BLaER1 treated with 17β-estradiol and CSF1 and Interleukin-3, amounts not matched to agents 10 nM and 100 nM (cell line): ENCODE measurements around the gene PLEKHM2.

Experiments
- H3K27ac ChIP-seq, 11 experiments: shearing (Covaris generic); formaldehyde crosslinking; 2 replicates each; pipeline ENCODE4 v1.8.1; 2022
- H3K27me3 ChIP-seq, 11 experiments: shearing (Covaris generic); formaldehyde crosslinking; 2 replicates each; pipeline ENCODE4 v1.8.1; 2022
- H3K36me3 ChIP-seq, 11 experiments: shearing (Covaris generic); formaldehyde crosslinking; 2 replicates each; pipeline ENCODE4 v1.8.1; 2022
- H3K4me1 ChIP-seq, 10 experiments: shearing (Covaris generic); formaldehyde crosslinking; 2 replicates each; pipeline ENCODE4 v1.8.1; 2022
- H3K4me2 ChIP-seq, 11 experiments: shearing (Covaris generic); formaldehyde crosslinking; 2 replicates each; pipeline ENCODE4 v1.8.1; 2022
- H3K4me3 ChIP-seq, 10 experiments: shearing (Covaris generic); formaldehyde crosslinking; 2 replicates each; pipeline ENCODE4 v1.8.1; 2022
- H3K9ac ChIP-seq, 11 experiments: shearing (Covaris generic); formaldehyde crosslinking; 2 replicates each; pipeline ENCODE4 v1.8.1; 2022
- H3K9me3 ChIP-seq, 11 experiments: shearing (Covaris generic); formaldehyde crosslinking; replicated peaks in 1 of 11; 2 replicates each; pipeline ENCODE4 v1.8.1; 2022
- H4K20me1 ChIP-seq, 11 experiments: shearing (Covaris generic); formaldehyde crosslinking; 2 replicates each; pipeline ENCODE4 v1.8.1; 2022
- Cebpa-rat ChIP-seq, 11 experiments: shearing (Covaris generic); IDR thresholded peaks; 2 replicates each; pipeline ENCODE4 v1.8.1; 2022

The PLEKHM2 gene

GRCh38 chr1:15749399-15750291 is 65.5 kb downstream of the PLEKHM2 start:
- no peaks in the 10 kb centered on the region for H3K27me3 ChIP-seq
- peaks cover 0 to 1% (median 0%) of the 10 kb centered on the region in 11 experiments; a peak in 2 of 22 replicates for H4K20me1 ChIP-seq
- no peak overlapping the region for H3K9ac ChIP-seq
- no peaks in the 10 kb centered on the region for H3K36me3 ChIP-seq
- no peaks in the 10 kb centered on the region for H3K9me3 ChIP-seq
- TF ChIP-seq Cebpa-rat (IDR thresholded peaks at IDR 0.05) = no peak
- H3K4me3 ChIP-seq = no peak overlapping the region
- H3K27ac ChIP-seq = no peak overlapping the region
- no peak overlapping the region for H3K4me2 ChIP-seq
- no peaks in the 10 kb centered on the region for H3K4me1 ChIP-seq

GRCh38 chr1:15750924-15751323 is 66.8 kb downstream of the PLEKHM2 start:
- Histone ChIP-seq H3K9me3 (no peaks in the 10 kb centered on the region; a peak in 1 of 22 replicates), H3K9ac (no peak overlapping the region), H3K27me3 (peaks cover 10 to 12% (median 11%) of the 10 kb centered on the region in 11 experiments), H3K27ac (no peak overlapping the region), H4K20me1 (no peaks in the 10 kb centered on the region), H3K36me3 (no peaks in the 10 kb centered on the region), H3K4me3 (no peak overlapping the region), H3K4me2 (no peak overlapping the region), H3K4me1 (no peaks in the 10 kb centered on the region)
- TF ChIP-seq Cebpa-rat (IDR thresholded peaks at IDR 0.05) = no peak

GRCh38 chr1:15751717-15752116 is 67.6 kb downstream of the PLEKHM2 start:
- Histone ChIP-seq H3K4me3 (no peak overlapping the region), H4K20me1 (peaks cover 0 to 7% (median 3%) of the 10 kb centered on the region in 11 experiments; a peak in 7 of 22 replicates), H3K9ac (no peak overlapping the region), H3K4me1 (peaks cover 6 to 7% (median 7%) of the 10 kb centered on the region in 10 experiments; a peak in 17 of 20 replicates), H3K27ac (no peak overlapping the region), H3K4me2 (no peak overlapping the region), H3K9me3 (no peaks in the 10 kb centered on the region; a peak in 1 of 22 replicates), H3K27me3 (peaks cover 18 to 20% (median 18%) of the 10 kb centered on the region in 11 experiments), H3K36me3 (no peaks in the 10 kb centered on the region)
- TF ChIP-seq Cebpa-rat (IDR thresholded peaks at IDR 0.05) = no peak

- H3K4me3 ChIP-seq = no peak overlapping the region
- no peak for TF ChIP-seq Cebpa-rat (IDR thresholded peaks at IDR 0.05)
- H3K4me1 ChIP-seq = peaks cover 6 to 11% (median 9%) of the 10 kb centered on the region in 10 experiments; a peak in 17 of 20 replicates
- no peak overlapping the region for H3K27ac ChIP-seq
- no peak overlapping the region for H3K9ac ChIP-seq
- H4K20me1 ChIP-seq = peaks cover 0 to 22% (median 18%) of the 10 kb centered on the region in 11 experiments; a peak in 15 of 22 replicates
- H3K36me3 ChIP-seq = no peaks in the 10 kb centered on the region
- peaks cover 35 to 40% (median 39%) of the 10 kb centered on the region in 11 experiments for H3K27me3 ChIP-seq
- H3K4me2 ChIP-seq = no peak overlapping the region
- no peaks in the 10 kb centered on the region; a peak in 1 of 22 replicates for H3K9me3 ChIP-seq
Measured at GRCh38 chr1:15753776-15754175, 69.7 kb downstream of the PLEKHM2 start.

GRCh38 chr1:15755021-15755645 is 71.0 kb downstream of the PLEKHM2 start:
- Histone ChIP-seq H3K27me3 (peaks cover 49 to 54% (median 52%) of the 10 kb centered on the region in 11 experiments), H3K4me2 (no peak overlapping the region)

GRCh38 chr1:15755646-15756040 is 71.5 kb downstream of the PLEKHM2 start:
- H3K4me1 ChIP-seq = peaks cover 11 to 24% (median 17%) of the 10 kb centered on the region in 10 experiments
- H4K20me1 ChIP-seq = peaks cover 0 to 32% (median 25%) of the 10 kb centered on the region in 11 experiments; a peak in 15 of 22 replicates
- H3K4me3 ChIP-seq = no peak overlapping the region
- peaks cover 54 to 59% (median 58%) of the 10 kb centered on the region in 11 experiments for H3K27me3 ChIP-seq
- H3K9me3 ChIP-seq = no peaks in the 10 kb centered on the region; a peak in 1 of 22 replicates
- H3K27ac ChIP-seq = no peak overlapping the region
- H3K9ac ChIP-seq = no peak overlapping the region
- no peak overlapping the region for H3K4me2 ChIP-seq
- TF ChIP-seq Cebpa-rat (IDR thresholded peaks at IDR 0.05) = no peak
- H3K36me3 ChIP-seq = no peaks in the 10 kb centered on the region

More at GRCh38 chr1:15755021-15755645, 71.0 kb downstream of the PLEKHM2 start:
- Histone ChIP-seq H3K36me3 (no peaks in the 10 kb centered on the region), H3K9me3 (no peaks in the 10 kb centered on the region; a peak in 1 of 22 replicates), H3K27ac (no peak overlapping the region), H3K4me3 (no peak overlapping the region), H4K20me1 (peaks cover 0 to 31% (median 24%) of the 10 kb centered on the region in 11 experiments; a peak in 15 of 22 replicates), H3K9ac (no peak overlapping the region), H3K4me1 (peaks cover 7 to 18% (median 12%) of the 10 kb centered on the region in 10 experiments; a peak in 19 of 20 replicates)
- TF ChIP-seq Cebpa-rat (IDR thresholded peaks at IDR 0.05) = no peak

- peaks cover 61 to 66% (median 65%) of the 10 kb centered on the region in 11 experiments for H3K27me3 ChIP-seq
- H3K4me2 ChIP-seq = peak overlapping the region; percentile 28 to 78 (median 52); a peak in 20 of 22 replicates
- H3K9me3 ChIP-seq = no peaks in the 10 kb centered on the region; a peak in 1 of 22 replicates
- H3K36me3 ChIP-seq = no peaks in the 10 kb centered on the region
- TF ChIP-seq Cebpa-rat (IDR thresholded peaks at IDR 0.05) = no peak
- no peak overlapping the region for H3K27ac ChIP-seq
- H4K20me1 ChIP-seq = peaks cover 0 to 38% (median 25%) of the 10 kb centered on the region in 11 experiments; a peak in 15 of 22 replicates
- 0 out of 22 replicates have a peak overlapping the region, but pooled peaks of 1 of the 11 experiments have one; percentile 24 for H3K9ac ChIP-seq
- peaks cover 18 to 30% (median 24%) of the 10 kb centered on the region in 10 experiments for H3K4me1 ChIP-seq
- H3K4me3 ChIP-seq = peak overlapping the region in 1 of 10 experiments; percentile 21; a peak in 3 of 20 replicates
Measured at GRCh38 chr1:15756143-15757015, 72.3 kb downstream of the PLEKHM2 start.

- Histone ChIP-seq H3K9me3 (no peaks in the 10 kb centered on the region; a peak in 1 of 22 replicates), H3K4me3 (no peak overlapping the region), H3K4me2 (peak overlapping the region in 5 of 11 experiments; percentile 28 to 78 (median 63); a peak in 7 of 22 replicates), H3K27me3 (peaks cover 68 to 73% (median 72%) of the 10 kb centered on the region in 11 experiments), H3K4me1 (peaks cover 18 to 32% (median 25%) of the 10 kb centered on the region in 10 experiments), H3K9ac (no peak overlapping the region), H3K36me3 (no peaks in the 10 kb centered on the region), H4K20me1 (peaks cover 0 to 38% (median 25%) of the 10 kb centered on the region in 11 experiments; a peak in 15 of 22 replicates), H3K27ac (no peak overlapping the region)
- TF ChIP-seq Cebpa-rat (IDR thresholded peaks at IDR 0.05) = no peak
Measured at GRCh38 chr1:15757016-15757543, 73.0 kb downstream of the PLEKHM2 start.
